Naive B cell (primary cell): Measurements from ENCODE around the gene AXL. TPM values are rescaled to one million over a fixed set of nuclear protein-coding genes. Genes with fewer than 3 reads are reported as not detected.
"Not testable (repeated sequence)": the region's sequence is repeated elsewhere in the genome, so short reads cannot be mapped to it uniquely, and the experiment has no call there.

Experiments used
- ATAC-seq, 2 donors: fragments of 150-1000 bp; cut with Tn5 transposase; 2 replicates each; pipeline ENCODE4 v1.10.0; 2021; ENCODE audit warnings: low read depth in 2 of 2, mild to moderate bottlenecking in 2 of 2, moderate library complexity in 2 of 2
- DNase-seq: peaks from one replicate; pipeline ENCODE4 v3.0.0; 2022
- H3K27ac Mint-ChIP-seq, 6 donors: one replicate each; pipeline ENCODE4 v1.8.0; 2020 to 2022; ENCODE audit warnings: mild to moderate bottlenecking in 6 of 6, mixed read lengths in 6 of 6, moderate library complexity in 5 of 6, inconsistent platforms in 2 of 6
- H3K27me3 Mint-ChIP-seq, 3 donors: one replicate each; pipeline ENCODE4 v1.8.0; 2021 to 2022; ENCODE audit warnings: mixed read lengths in 3 of 3, mild to moderate bottlenecking in 1 of 3
- H3K36me3 Mint-ChIP-seq, 2 donors: one replicate each; pipeline ENCODE4 v1.8.0; 2020 to 2022; ENCODE audit warnings: mixed read lengths in 2 of 2, inconsistent platforms in 1 of 2, mild to moderate bottlenecking in 1 of 2
- H3K4me1 Mint-ChIP-seq, 3 donors: one replicate each; pipeline ENCODE4 v1.8.0; 2020 to 2022; ENCODE audit warnings: mixed read lengths in 3 of 3, inconsistent platforms in 1 of 3, mild to moderate bottlenecking in 1 of 3, moderate library complexity in 1 of 3
- H3K4me3 Mint-ChIP-seq, 8 donors: one replicate each; pipeline ENCODE4 v1.8.0; 2020 to 2022; ENCODE audit warnings: mild to moderate bottlenecking in 8 of 8, mixed read lengths in 8 of 8, moderate library complexity in 8 of 8, inconsistent platforms in 2 of 8
- H3K9me3 Mint-ChIP-seq, 7 donors: one replicate each; pipeline ENCODE4 v1.8.0; 2020 to 2022; ENCODE audit warnings: mixed read lengths in 7 of 7, mild to moderate bottlenecking in 5 of 7, inconsistent platforms in 2 of 7, moderate library complexity in 1 of 7
- polyA plus RNA-seq, 6 donors: library from polyadenylated mRNA; unstranded; fragments of 300-500 nt; fragmentation: Illumina TruSeq; gene quantifications; one replicate each; pipeline ENCODE4 v1.2.3, GENCODE V29; 2021; ENCODE audit warnings: low read depth in 6 of 6

The AXL gene
- polyA plus RNA-seq, 6 donors from 2014 or later = 0.05 to 1.4 (median 0.26) TPM; not detected in 1

GRCh38 chr19:41193430-41194156 is 25.4 kb upstream of the AXL start:
- Mint-ChIP-seq H3K36me3 (no peaks in the 10 kb centered on the region), H3K4me3 (no peak overlapping the region), H3K4me1 (peaks cover 4 to 10% (median 8%) of the 10 kb centered on the region in 3 donors), H3K27me3 (peaks cover 50 to 90% (median 76%) of the 10 kb centered on the region in 3 donors), H3K27ac (peak overlapping the region in 1 of 6 donors; percentile 74), H3K9me3 (no peaks in the 10 kb centered on the region)
- ATAC-seq (no peak), DNase-seq (no peak)

GRCh38 chr19:41194157-41194552 is 24.9 kb upstream of the AXL start:
- Mint-ChIP-seq H3K27me3 (peaks cover 53 to 94% (median 80%) of the 10 kb centered on the region in 3 donors), H3K4me1 (peaks cover 7 to 10% (median 8%) of the 10 kb centered on the region in 3 donors), H3K9me3 (no peaks in the 10 kb centered on the region), H3K4me3 (no peak overlapping the region), H3K27ac (no peak overlapping the region), H3K36me3 (no peaks in the 10 kb centered on the region)
- DNase-seq = no peak
- ATAC-seq = no peak

- H3K4me1 Mint-ChIP-seq = peaks cover 7 to 10% (median 8%) of the 10 kb centered on the region in 3 donors
- no peaks in the 10 kb centered on the region for H3K36me3 Mint-ChIP-seq
- no peak overlapping the region for H3K4me3 Mint-ChIP-seq
- DNase-seq (no peak), ATAC-seq (no peak)
- peaks cover 43 to 77% (median 64%) of the 10 kb centered on the region in 3 donors for H3K27me3 Mint-ChIP-seq
- no peak overlapping the region for H3K27ac Mint-ChIP-seq
- no peaks in the 10 kb centered on the region for H3K9me3 Mint-ChIP-seq
Measured at GRCh38 chr19:41195675-41196497, 23.1 kb upstream of the AXL start.

- H3K4me1 Mint-ChIP-seq = peaks cover 3 to 5% (median 4%) of the 10 kb centered on the region in 3 donors
- H3K36me3 Mint-ChIP-seq = no peaks in the 10 kb centered on the region
- no peak overlapping the region for H3K4me3 Mint-ChIP-seq
- ATAC-seq = no peak
- no peaks in the 10 kb centered on the region for H3K9me3 Mint-ChIP-seq
- peaks cover 28 to 53% (median 42%) of the 10 kb centered on the region in 3 donors for H3K27me3 Mint-ChIP-seq
- no peak for DNase-seq
- H3K27ac Mint-ChIP-seq = no peak overlapping the region
Measured at GRCh38 chr19:41198559-41198958, 20.5 kb upstream of the AXL start.

- Mint-ChIP-seq H3K36me3 (no peaks in the 10 kb centered on the region), H3K27me3 (peaks cover 6 to 16% (median 8%) of the 10 kb centered on the region in 3 donors), H3K4me3 (no peak overlapping the region), H3K9me3 (no peaks in the 10 kb centered on the region), H3K27ac (peak overlapping the region in 1 of 6 donors; percentile 32), H3K4me1 (peaks cover 0 to 5% (median 3%) of the 10 kb centered on the region in 3 donors)
- DNase-seq (no peak), ATAC-seq (no peak)
Measured at GRCh38 chr19:41203371-41203770, 15.7 kb upstream of the AXL start.

GRCh38 chr19:41204338-41204737 is 14.7 kb upstream of the AXL start:
- not testable (repeated sequence) for H3K4me3 Mint-ChIP-seq, H3K27me3 Mint-ChIP-seq, H3K36me3 Mint-ChIP-seq, H3K9me3 Mint-ChIP-seq, H3K4me1 Mint-ChIP-seq
- H3K27ac Mint-ChIP-seq = peak overlapping the region in 4 of 6 donors; percentile 43 to 95 (median 74)
- DNase-seq (peak; percentile 71), ATAC-seq (peak; percentile 99)

- Mint-ChIP-seq H3K4me1 (peaks cover 0 to 5% (median 0%) of the 10 kb centered on the region in 3 donors), H3K27ac (peak overlapping the region in 1 of 6 donors; percentile 75), H3K27me3 (peaks cover 0 to 7% (median 0%) of the 10 kb centered on the region in 3 donors), H3K36me3 (no peaks in the 10 kb centered on the region), H3K9me3 (no peaks in the 10 kb centered on the region), H3K4me3 (no peak overlapping the region)
- no peak for ATAC-seq
- DNase-seq = no peak
Measured at GRCh38 chr19:41205995-41206394, 13.0 kb upstream of the AXL start.

- no peak for ATAC-seq
- peaks cover 0 to 5% (median 0%) of the 10 kb centered on the region in 3 donors for H3K4me1 Mint-ChIP-seq
- H3K36me3 Mint-ChIP-seq = no peaks in the 10 kb centered on the region
- H3K4me3 Mint-ChIP-seq = no peak overlapping the region
- H3K9me3 Mint-ChIP-seq = no peaks in the 10 kb centered on the region
- no peak overlapping the region for H3K27ac Mint-ChIP-seq
- peaks cover 0 to 7% (median under 1%) of the 10 kb centered on the region in 3 donors for H3K27me3 Mint-ChIP-seq
- DNase-seq = no peak
Measured at GRCh38 chr19:41206456-41206855, 12.6 kb upstream of the AXL start.

GRCh38 chr19:41206926-41207750 is 11.9 kb upstream of the AXL start:
- H3K27me3 Mint-ChIP-seq = peaks cover 0 to 7% (median 3%) of the 10 kb centered on the region in 3 donors
- ATAC-seq = no peak
- H3K4me3 Mint-ChIP-seq = peak overlapping the region in 1 of 8 donors; percentile 5
- no peak for DNase-seq
- peaks cover 0 to 5% (median 0%) of the 10 kb centered on the region in 3 donors for H3K4me1 Mint-ChIP-seq
- no peaks in the 10 kb centered on the region for H3K36me3 Mint-ChIP-seq
- no peaks in the 10 kb centered on the region for H3K9me3 Mint-ChIP-seq
- peak overlapping the region in 2 of 6 donors; percentile 15 to 47 for H3K27ac Mint-ChIP-seq

GRCh38 chr19:41214161-41214560 is 4.9 kb upstream of the AXL start:
- Mint-ChIP-seq H3K4me3 (no peak overlapping the region), H3K27ac (peak overlapping the region in 2 of 6 donors; percentile 57 to 84), H3K36me3 (no peaks in the 10 kb centered on the region), H3K9me3 (peaks cover 0 to 3% (median 0%) of the 10 kb centered on the region in 7 donors), H3K4me1 (peaks cover 0 to 11% (median 7%) of the 10 kb centered on the region in 3 donors), H3K27me3 (peaks cover 18 to 41% (median 37%) of the 10 kb centered on the region in 3 donors)
- DNase-seq (no peak), ATAC-seq (no peak)

GRCh38 chr19:41217741-41218140 is 1.3 kb upstream of the AXL start:
- peaks cover 32 to 75% (median 69%) of the 10 kb centered on the region in 3 donors for H3K27me3 Mint-ChIP-seq
- no peak for DNase-seq
- H3K27ac Mint-ChIP-seq = no peak overlapping the region
- H3K4me3 Mint-ChIP-seq = no peak overlapping the region
- H3K9me3 Mint-ChIP-seq = peaks cover 0 to 3% (median 0%) of the 10 kb centered on the region in 7 donors
- ATAC-seq = no peak
- peaks cover 0 to 15% (median 7%) of the 10 kb centered on the region in 3 donors for H3K4me1 Mint-ChIP-seq
- peaks cover 0 to 6% of the 10 kb centered on the region in 2 donors for H3K36me3 Mint-ChIP-seq

GRCh38 chr19:41218249-41218614 is 791 bp upstream of the AXL start:
- ATAC-seq (no peak), DNase-seq (no peak)
- H3K4me1 Mint-ChIP-seq = peaks cover 0 to 15% (median 7%) of the 10 kb centered on the region in 3 donors
- peaks cover 35 to 80% (median 73%) of the 10 kb centered on the region in 3 donors for H3K27me3 Mint-ChIP-seq
- H3K36me3 Mint-ChIP-seq = peaks cover 0 to 6% of the 10 kb centered on the region in 2 donors
- peak overlapping the region in 1 of 8 donors; percentile 20 for H3K4me3 Mint-ChIP-seq
- H3K27ac Mint-ChIP-seq = no peak overlapping the region
- H3K9me3 Mint-ChIP-seq = peaks cover 0 to 3% (median 0%) of the 10 kb centered on the region in 7 donors
